Activated T-helper 2 cell treated with anti-CD3 and anti-CD28 coated beads, Interferon-gamma antibody, Interleukin-2, Interleukin-4, amounts not matched to agents 10 μg/mL and 5 μg/mL and 100 μg/mL, durations not matched to agents 14 hours and 24 hours and 36 hours (primary cell): ENCODE data around the gene KRTAP10-2. TPM values are rescaled to one million over a fixed set of nuclear protein-coding genes. Genes with fewer than 3 reads are reported as not detected.
"Not testable (repeated sequence)": the region's sequence is repeated elsewhere in the genome, so short reads cannot be mapped to it uniquely, and the experiment has no call there.

ENCODE experiments used
- DNase-seq: peaks from one replicate; pipeline ENCODE4 v3.0.0; 2021; ENCODE audit warnings: low spot score
- H3K27ac Mint-ChIP-seq: one replicate; pipeline ENCODE4 v1.8.0; 2021; ENCODE audit warnings: mixed read lengths
- H3K27me3 Mint-ChIP-seq: one replicate; pipeline ENCODE4 v1.8.0; 2021; ENCODE audit warnings: low read depth, mixed read lengths
- H3K36me3 Mint-ChIP-seq: one replicate; pipeline ENCODE4 v1.8.0; 2021; ENCODE audit warnings: low read depth, mixed read lengths
- H3K4me1 Mint-ChIP-seq: one replicate; pipeline ENCODE4 v1.8.0; 2021; ENCODE audit warnings: low read depth, mixed read lengths
- H3K4me3 Mint-ChIP-seq: one replicate; pipeline ENCODE4 v1.8.0; 2021; ENCODE audit warnings: low read depth, mild to moderate bottlenecking, moderate library complexity, mixed read lengths
- H3K9me3 Mint-ChIP-seq: one replicate; pipeline ENCODE4 v1.8.0; 2021; ENCODE audit warnings: mixed read lengths
- intact Hi-C: fragments of 100-400 bp; cut with micrococcal nuclease; formaldehyde crosslinking; loops from one replicate; pipeline ENCODE4 v1.15.1; 2023
- total RNA-seq: library from RNA; stranded (reverse); gene quantifications from 2 replicates; pipeline ENCODE4 v1.2.3, GENCODE V29; 2022

The KRTAP10-2 gene
- total RNA-seq, 1 donor from 2014 or later: not detected

DNA sequence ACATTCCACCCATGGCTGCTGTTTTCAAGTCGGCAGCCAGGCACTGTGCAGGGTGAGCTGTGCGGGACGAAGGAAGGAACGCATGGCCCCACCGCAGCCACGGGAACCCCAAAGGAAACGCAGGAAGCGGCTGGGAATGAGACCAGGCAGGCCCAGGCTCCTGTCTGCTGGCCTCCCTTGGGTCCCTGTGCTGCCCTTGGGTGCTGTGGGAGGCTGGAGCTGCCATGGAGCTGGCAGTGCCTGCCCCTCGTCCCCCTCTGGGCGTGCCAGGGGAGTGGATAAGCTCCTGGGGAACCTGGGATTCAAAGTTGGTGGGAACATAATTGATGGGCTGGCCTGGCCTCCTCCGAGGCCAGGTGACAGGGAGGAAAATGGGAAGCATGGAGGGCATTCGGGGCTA is 17.0 kb upstream of the KRTAP10-2 start:
- no peak overlapping the region for H3K27ac Mint-ChIP-seq
- no peak for DNase-seq
- H3K4me3 Mint-ChIP-seq: no peak overlapping the region
- peaks cover under 1% of the 10 kb centered on the region for H3K9me3 Mint-ChIP-seq
- H3K36me3 Mint-ChIP-seq: no peaks in the 10 kb centered on the region
- peaks cover 4% of the 10 kb centered on the region for H3K27me3 Mint-ChIP-seq
- intact Hi-C loops: no loop called here
- peaks cover 12% of the 10 kb centered on the region for H3K4me1 Mint-ChIP-seq

DNA sequence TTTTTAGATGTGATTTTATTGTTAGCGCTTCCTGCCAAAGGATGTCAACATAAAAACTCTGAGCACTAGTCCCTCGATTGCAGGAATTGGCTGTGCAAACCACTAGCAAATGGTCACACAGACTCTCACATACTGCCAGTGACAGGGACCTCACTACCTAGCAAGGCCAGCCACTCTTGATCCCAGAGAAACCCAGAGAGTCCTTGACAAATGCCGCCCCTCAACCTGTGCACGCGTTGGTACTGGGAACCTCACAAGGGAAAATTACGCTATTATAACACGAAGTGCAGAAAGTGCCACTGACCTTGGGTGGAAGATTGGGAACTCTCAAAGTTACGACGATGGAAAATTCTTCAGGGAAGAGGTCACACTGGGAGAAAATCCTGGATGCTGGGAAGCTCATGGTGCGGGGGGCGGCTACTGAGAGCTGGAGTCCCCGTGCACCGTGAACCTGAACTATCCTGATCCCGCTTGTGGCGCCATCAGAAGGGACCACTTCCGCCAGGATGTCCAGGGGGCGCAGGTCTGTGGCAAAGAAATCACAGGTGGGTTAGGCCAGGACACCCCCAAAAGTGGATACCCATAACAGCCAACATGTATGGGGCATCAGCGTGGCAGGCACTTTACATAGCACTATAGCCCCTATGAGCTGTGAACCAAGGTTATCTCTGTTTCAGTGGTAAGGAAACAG is 16.3 kb upstream of the KRTAP10-2 start:
- intact Hi-C loops: no loop called here
- Mint-ChIP-seq H3K27ac (no peak overlapping the region), H3K4me1 (peaks cover 12% of the 10 kb centered on the region), H3K36me3 (no peaks in the 10 kb centered on the region), H3K4me3 (no peak overlapping the region), H3K9me3 (peaks cover 4% of the 10 kb centered on the region), H3K27me3 (peaks cover 6% of the 10 kb centered on the region)
- no peak for DNase-seq

DNA sequence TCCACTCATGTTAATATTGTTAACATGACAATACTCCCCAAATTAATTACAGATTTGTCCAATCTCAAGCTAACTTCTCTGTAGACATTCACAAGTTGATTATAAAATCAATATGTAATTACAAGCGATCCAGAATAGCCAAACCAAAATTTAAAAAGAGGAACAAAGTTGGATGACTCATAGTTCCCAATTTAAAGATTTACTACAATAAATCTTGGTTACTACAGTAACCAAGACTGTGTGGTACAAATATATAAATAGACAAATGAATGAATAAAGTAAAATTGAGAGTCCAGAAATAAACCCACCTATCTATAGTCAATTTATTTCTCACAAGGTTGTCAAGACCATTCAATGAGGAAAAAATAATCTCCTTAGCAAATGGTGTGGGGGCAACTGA is 15.1 kb upstream of the KRTAP10-2 start:
- Mint-ChIP-seq H3K9me3 (peaks cover 14% of the 10 kb centered on the region), H3K27me3 (peaks cover 12% of the 10 kb centered on the region), H3K27ac (no peak overlapping the region), H3K4me3 (no peak overlapping the region), H3K36me3 (no peaks in the 10 kb centered on the region), H3K4me1 (peaks cover 12% of the 10 kb centered on the region)
- intact Hi-C loops: no loop called here
- DNase-seq: no peak

DNA sequence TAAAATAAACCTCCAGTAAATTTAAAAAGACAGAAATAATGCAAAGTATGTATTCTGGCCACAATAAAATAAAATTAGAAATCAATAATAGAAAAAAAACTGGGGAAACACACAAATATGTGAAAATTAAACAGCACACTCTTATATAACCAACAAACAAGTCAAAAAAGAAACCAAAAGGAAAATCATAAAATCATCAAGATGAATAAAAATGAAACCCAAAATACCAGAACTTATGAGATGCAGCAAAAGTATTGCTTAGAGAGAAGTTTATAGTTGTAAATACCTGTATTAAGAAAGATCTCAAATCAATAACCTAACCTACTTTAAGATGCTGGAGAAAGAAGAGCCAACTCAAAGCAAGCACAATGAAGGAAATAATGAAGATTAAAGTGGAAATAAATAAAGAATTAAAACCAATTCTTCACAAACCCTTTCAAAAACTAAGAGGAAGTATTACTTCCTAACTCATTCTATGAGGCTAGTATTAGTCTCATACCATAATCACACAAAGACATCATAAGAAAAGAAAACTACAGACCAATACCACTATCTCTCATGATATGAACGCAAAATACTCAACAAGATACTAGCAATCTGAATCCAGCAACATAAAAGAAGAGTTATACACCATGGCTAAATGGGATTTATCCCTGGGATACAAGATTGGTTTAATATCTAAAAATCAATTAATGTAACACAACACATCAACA is 13.7 kb upstream of the KRTAP10-2 start:
- Mint-ChIP-seq H3K27ac (no peak overlapping the region), H3K27me3 (peaks cover 18% of the 10 kb centered on the region), H3K4me1 (peaks cover 12% of the 10 kb centered on the region), H3K36me3 (no peaks in the 10 kb centered on the region), H3K9me3 (peaks cover 19% of the 10 kb centered on the region), H3K4me3 (no peak overlapping the region)
- no peak for DNase-seq
- intact Hi-C loops: no loop called here

DNA sequence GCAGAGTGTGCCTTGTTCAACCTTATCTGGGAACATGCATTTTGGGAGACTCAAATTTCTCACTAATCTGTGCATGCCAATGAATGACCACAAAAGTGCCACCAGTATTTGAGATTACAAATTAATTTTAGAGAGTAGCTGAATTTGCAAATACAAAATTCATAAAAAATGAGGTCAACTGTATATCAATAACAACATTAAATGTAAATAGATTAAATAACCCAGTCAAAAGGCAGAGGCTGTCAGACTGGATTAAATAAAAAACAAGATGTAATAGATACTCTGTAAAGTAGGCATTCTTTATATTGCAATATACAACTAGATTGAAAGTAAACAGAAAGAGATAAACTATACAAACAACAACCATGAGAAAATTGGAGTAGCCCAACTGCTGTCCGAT is 12.8 kb upstream of the KRTAP10-2 start:
- Mint-ChIP-seq H3K9me3 (peaks cover 19% of the 10 kb centered on the region), H3K27me3 (peaks cover 21% of the 10 kb centered on the region), H3K36me3 (no peaks in the 10 kb centered on the region), H3K4me3 (no peak overlapping the region), H3K4me1 (peaks cover 12% of the 10 kb centered on the region), H3K27ac (no peak overlapping the region)
- intact Hi-C loops: no loop called here
- DNase-seq: no peak

DNA sequence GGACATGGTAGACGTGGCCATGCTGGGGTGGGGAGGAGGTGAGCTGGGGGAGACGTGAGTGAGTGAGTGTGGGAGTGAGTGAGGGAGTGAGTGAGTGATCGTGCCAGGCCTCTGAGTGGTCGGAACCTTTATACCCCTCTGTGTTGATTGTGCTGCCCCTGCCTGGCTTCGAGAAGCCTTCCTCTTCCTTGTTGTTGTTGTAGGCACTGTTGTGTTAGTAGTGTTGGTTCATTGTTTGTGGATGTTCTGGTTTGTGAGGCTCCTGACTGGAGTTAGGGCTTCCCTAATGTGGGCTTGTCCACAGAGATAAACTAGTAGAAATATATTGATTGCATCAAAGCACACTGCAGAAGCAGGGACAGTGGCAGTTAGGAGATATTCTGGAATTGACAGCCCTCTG is 7.4 kb upstream of the KRTAP10-2 start, which contains the start of gene KRTAP10-3:
KRTAP10-3 (minus strand) TSS at position 101 of the 400 bp plus-strand sequence; CDS start at position 21, 80 bp downstream.
- DNase-seq: no peak
- intact Hi-C loops: no loop called here
- no peaks in the 10 kb centered on the region for H3K36me3 Mint-ChIP-seq

GRCh38 chr21:44558329-44558675 is 7.0 kb upstream of the KRTAP10-2 start:
- H3K27ac Mint-ChIP-seq, H3K4me3 Mint-ChIP-seq, H3K36me3 Mint-ChIP-seq, intact Hi-C loops, H3K4me1 Mint-ChIP-seq, DNase-seq: not testable (repeated sequence)
- Mint-ChIP-seq H3K27me3 (peaks cover 23% of the 10 kb centered on the region), H3K9me3 (peaks cover 18% of the 10 kb centered on the region)

More for the DNA sequence above, 7.4 kb upstream of the KRTAP10-2 start, which contains the start of gene KRTAP10-3:
- no peak within 1 kb of the TSS for H3K4me3 Mint-ChIP-seq
- no peak within 1 kb of the TSS for H3K27ac Mint-ChIP-seq
- peaks cover 23% of the 10 kb centered on the region for H3K27me3 Mint-ChIP-seq
- no peaks in the 10 kb centered on the region for H3K4me1 Mint-ChIP-seq
- peaks cover 19% of the 10 kb centered on the region for H3K9me3 Mint-ChIP-seq

- intact Hi-C loops: no loop called here
Observed at GRCh38 chr21:44557491-44558328, 6.4 kb upstream of the KRTAP10-2 start.

GRCh38 chr21:44556879-44557278 is 5.6 kb upstream of the KRTAP10-2 start:
- DNase-seq: no peak
- H3K4me3 Mint-ChIP-seq: no peak overlapping the region
- H3K27me3 Mint-ChIP-seq: peaks cover 18% of the 10 kb centered on the region
- peaks cover 8% of the 10 kb centered on the region for H3K9me3 Mint-ChIP-seq
- no peak overlapping the region for H3K27ac Mint-ChIP-seq
- intact Hi-C loops: no loop called here
- no peaks in the 10 kb centered on the region for H3K4me1 Mint-ChIP-seq
- no peaks in the 10 kb centered on the region for H3K36me3 Mint-ChIP-seq

More at GRCh38 chr21:44557491-44558328, 6.4 kb upstream of the KRTAP10-2 start:
- peaks cover 14% of the 10 kb centered on the region for H3K9me3 Mint-ChIP-seq
- no peak overlapping the region for H3K4me3 Mint-ChIP-seq
- H3K4me1 Mint-ChIP-seq: no peaks in the 10 kb centered on the region
- H3K27ac Mint-ChIP-seq: no peak overlapping the region
- no peaks in the 10 kb centered on the region for H3K36me3 Mint-ChIP-seq
- DNase-seq: no peak
- H3K27me3 Mint-ChIP-seq: peaks cover 23% of the 10 kb centered on the region

DNA sequence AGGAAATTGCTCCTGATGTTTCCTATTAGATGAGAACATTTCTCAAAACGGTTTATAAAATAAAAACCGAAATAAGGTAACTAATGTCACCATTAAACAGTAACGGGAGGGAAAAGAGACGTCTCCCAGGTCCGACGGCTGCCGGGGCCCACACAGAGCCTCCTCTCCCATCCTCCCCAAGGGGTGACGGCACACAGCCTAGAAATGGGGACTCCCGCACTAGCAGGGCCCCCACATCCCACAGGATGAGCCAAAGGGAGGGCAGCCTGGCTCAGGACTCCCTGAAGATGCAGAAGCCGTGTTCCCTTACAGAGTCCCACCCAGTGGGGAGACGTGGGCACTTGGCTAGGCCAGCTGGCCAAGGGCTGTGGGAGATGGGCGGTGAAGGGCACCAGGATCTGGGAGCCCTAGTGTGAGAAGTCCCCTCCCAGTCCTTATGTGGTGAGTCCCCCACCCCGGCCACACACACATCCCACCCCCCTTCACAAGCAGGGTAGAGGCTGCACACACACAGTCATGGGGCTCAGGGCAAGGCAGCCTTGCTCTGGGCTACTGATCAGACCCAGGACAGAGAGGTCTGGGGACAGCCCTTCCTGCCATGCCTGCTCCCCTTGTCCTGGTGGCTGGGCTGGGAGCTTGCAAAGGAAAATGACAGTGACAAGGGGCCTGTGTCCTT is 4.0 kb upstream of the KRTAP10-2 start:
- intact Hi-C loops: no loop called here
- Mint-ChIP-seq H3K4me3 (no peak overlapping the region), H3K4me1 (no peaks in the 10 kb centered on the region), H3K27me3 (peaks cover 10% of the 10 kb centered on the region), H3K36me3 (no peaks in the 10 kb centered on the region), H3K9me3 (peaks cover under 1% of the 10 kb centered on the region), H3K27ac (no peak overlapping the region)
- no peak for DNase-seq

GRCh38 chr21:44552681-44553080 is 1.4 kb upstream of the KRTAP10-2 start:
- Mint-ChIP-seq H3K27ac (no peak overlapping the region), H3K27me3 (peaks cover 3% of the 10 kb centered on the region), H3K36me3 (peaks cover 3% of the 10 kb centered on the region), H3K9me3 (peaks cover 7% of the 10 kb centered on the region), H3K4me3 (no peak overlapping the region), H3K4me1 (peaks cover 3% of the 10 kb centered on the region)
- DNase-seq: no peak
- intact Hi-C loops: no loop called here

DNA sequence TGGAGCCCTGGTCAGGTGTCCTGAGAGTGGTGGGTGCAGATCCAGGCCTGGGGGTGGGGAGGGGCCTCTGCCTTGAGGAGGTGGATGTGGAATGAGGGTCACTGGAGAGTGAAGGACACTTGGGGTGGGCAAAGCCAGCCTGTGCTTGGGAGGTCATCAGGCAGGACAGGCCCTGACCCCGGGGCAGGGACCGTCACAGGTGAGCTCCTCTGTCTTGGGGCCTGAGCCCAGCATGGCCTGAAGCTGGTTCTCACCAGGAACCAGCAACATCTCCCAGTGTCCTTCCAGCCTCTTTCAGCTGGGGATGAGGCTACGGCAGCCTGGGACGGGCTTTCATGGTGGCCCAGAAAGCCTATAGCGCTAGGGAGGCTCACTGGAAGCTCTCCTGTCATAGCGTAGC is 831 bp upstream of the KRTAP10-2 start:
- intact Hi-C loops: no loop called here
- Mint-ChIP-seq H3K9me3 (peaks cover 13% of the 10 kb centered on the region), H3K4me1 (peaks cover 8% of the 10 kb centered on the region), H3K27ac (no peak overlapping the region), H3K27me3 (peaks cover 3% of the 10 kb centered on the region), H3K36me3 (peaks cover 8% of the 10 kb centered on the region), H3K4me3 (no peak overlapping the region)
- no peak for DNase-seq
